AG04449 (cell line): ENCODE measurements around the gene NSF.
"Not testable (repeated sequence)": the region's sequence is repeated elsewhere in the genome, so short reads cannot be mapped to it uniquely, and the experiment has no call there.

Experiments used
- CTCF ChIA-PET: fragments of 350-600 bp; formaldehyde crosslinking; extraction: SDS; loops from one replicate; lab custom pipeline; 2021; ENCODE audit warnings: antibody characterized with exemption; lab: Yijun Ruan, JAX
- POLR2A ChIA-PET: fragments of 400-600, 350-600 bp; formaldehyde crosslinking; extraction: SDS; loops from one replicate; lab custom pipeline; 2020; ENCODE audit warnings: antibody characterized with exemption, inconsistent platforms; lab: Yijun Ruan, JAX
- DNase-seq: peaks from one replicate; pipeline ENCODE4 v3.0.0-alpha.2; 2010; ENCODE audit warnings: low read depth, low spot score
- H3K4me3 ChIP-seq: 2 replicates; pipeline ENCODE4 v1.5.1; 2011; ENCODE audit warnings: low read depth, mild to moderate bottlenecking, control low read depth, low read length
- CTCF ChIP-seq: IDR thresholded peaks from one replicate; pipeline ENCODE4 v1.5.1; 2011; ENCODE audit warnings: mild to moderate bottlenecking, moderate library complexity, low read length, control low read depth, inconsistent platforms; ENCODE audit not compliant: insufficient read depth; ENCODE audit errors: missing control alignments

Gene NSF

GRCh38 chr17:46792071-46792470 lies 201.6 kb downstream of the NSF start:
- CTCF ChIA-PET = no interaction called here
- POLR2A ChIA-PET = no interaction called here

GRCh38 chr17:46793023-46793422 lies 202.6 kb downstream of the NSF start:
- H3K4me3 ChIP-seq, DNase-seq, POLR2A ChIA-PET: not testable (repeated sequence)
- CTCF ChIA-PET = interaction anchor here (0.6 kb wide), 1 partner anchor 121 kb away, joined by 3 read pairs; no protein-coding TSS in a partner anchor

More at GRCh38 chr17:46792071-46792470, 201.6 kb downstream of the NSF start:
- no peak overlapping the region for H3K4me3 ChIP-seq
- TF ChIP-seq CTCF = no peak
- DNase-seq = no peak

- no peak for DNase-seq
- ChIA-PET CTCF (interaction anchor here (1.2 kb wide), 1 partner anchor 149 kb away, joined by 3 read pairs; no protein-coding TSS in a partner anchor), POLR2A (no interaction called here)
- no peak for TF ChIP-seq CTCF
- H3K4me3 ChIP-seq = no peak overlapping the region
These were observed 203.1 kb downstream of the NSF start for GRCh38 chr17:46793541-46793940.

GRCh38 chr17:46794318-46794717 lies 203.8 kb downstream of the NSF start:
- H3K4me3 ChIP-seq = no peak overlapping the region
- no peak for DNase-seq
- TF ChIP-seq CTCF = no peak
- ChIA-PET POLR2A (no interaction called here), CTCF (interaction anchor here (1.2 kb wide), 1 partner anchor 148 kb away, joined by 3 read pairs; no protein-coding TSS in a partner anchor)

GRCh38 chr17:46795379-46795952 lies 205.0 kb downstream of the NSF start:
- DNase-seq = no peak
- POLR2A ChIA-PET = no interaction called here
- H3K4me3 ChIP-seq = no peak overlapping the region
- TF ChIP-seq CTCF = no peak
- CTCF ChIA-PET = interaction anchor here (0.9 kb wide), 1 partner anchor 14 kb away, joined by 3 read pairs; no protein-coding TSS in a partner anchor

GRCh38 chr17:46796084-46796483 lies 205.6 kb downstream of the NSF start:
- ChIA-PET POLR2A (interaction anchor here (1.2 kb wide), 1 partner anchor 11 kb away, joined by 3 read pairs; no protein-coding TSS in a partner anchor), CTCF (interaction anchor here (0.8 to 0.9 kb wide), 2 partner anchors 8 to 13 kb away, joined by 3 read pairs; no protein-coding TSS in a partner anchor)
- no peak overlapping the region for H3K4me3 ChIP-seq
- no peak for TF ChIP-seq CTCF
- no peak for DNase-seq
